ENCODE data around the gene PCSK5.
"Not testable (repeated sequence)": the region's sequence is repeated elsewhere in the genome, so short reads cannot be mapped to it uniquely, and the experiment has no call there.

The PCSK5 gene

GRCh38 chr9:76333964-76334363 is 443.5 kb downstream of the PCSK5 start:
- no peak for DNase-seq

- DNase-seq, result no peak
These were observed 445.6 kb downstream of the PCSK5 start for GRCh38 chr9:76336027-76336426.

GRCh38 chr9:76338418-76338817 is 447.9 kb downstream of the PCSK5 start:
- no peak for DNase-seq

- DNase-seq, result no peak
These were observed 451.1 kb downstream of the PCSK5 start for GRCh38 chr9:76341616-76342015.

- no peak for DNase-seq
These were observed 451.7 kb downstream of the PCSK5 start for GRCh38 chr9:76342201-76342600.

GRCh38 chr9:76342858-76343257 is 452.4 kb downstream of the PCSK5 start:
- no peak for DNase-seq

GRCh38 chr9:76349865-76350264 is 459.4 kb downstream of the PCSK5 start:
- no peak for DNase-seq

GRCh38 chr9:76351006-76351405 is 460.5 kb downstream of the PCSK5 start:
- DNase-seq, result no peak

GRCh38 chr9:76352026-76352620 is 461.6 kb downstream of the PCSK5 start:
- no peak for DNase-seq

GRCh38 chr9:76353280-76353679 is 462.8 kb downstream of the PCSK5 start:
- no peak for DNase-seq

GRCh38 chr9:76354221-76354620 is 463.7 kb downstream of the PCSK5 start:
- no peak for DNase-seq

GRCh38 chr9:76355886-76356285 is 465.4 kb downstream of the PCSK5 start:
- DNase-seq, result no peak

GRCh38 chr9:76357555-76357954 is 467.1 kb downstream of the PCSK5 start:
- no peak for DNase-seq

GRCh38 chr9:76358628-76359280 is 468.3 kb downstream of the PCSK5 start:
- DNase-seq, result no peak

- no peak for DNase-seq
These were observed 468.9 kb downstream of the PCSK5 start for GRCh38 chr9:76359365-76359764.

GRCh38 chr9:76359766-76360165 is 469.3 kb downstream of the PCSK5 start:
- no peak for DNase-seq

GRCh38 chr9:76362332-76363031 is 472.0 kb downstream of the PCSK5 start:
- DNase-seq, result not testable (repeated sequence)

GRCh38 chr9:76363032-76363395 is 472.5 kb downstream of the PCSK5 start:
- DNase-seq, result no peak

- no peak for DNase-seq
These were observed 474.6 kb downstream of the PCSK5 start for GRCh38 chr9:76365028-76365427.

- no peak for DNase-seq
These were observed 475.8 kb downstream of the PCSK5 start for GRCh38 chr9:76366275-76366674.

GRCh38 chr9:76369583-76369982 is 479.1 kb downstream of the PCSK5 start:
- DNase-seq, result no peak

GRCh38 chr9:76370396-76371023 is 480.0 kb downstream of the PCSK5 start:
- DNase-seq, result no peak

GRCh38 chr9:76371901-76372300 is 481.4 kb downstream of the PCSK5 start:
- DNase-seq, result no peak

GRCh38 chr9:76372336-76372735 is 481.9 kb downstream of the PCSK5 start:
- no peak for DNase-seq
